ENCODE measurements around the gene PHF20.

DNA sequence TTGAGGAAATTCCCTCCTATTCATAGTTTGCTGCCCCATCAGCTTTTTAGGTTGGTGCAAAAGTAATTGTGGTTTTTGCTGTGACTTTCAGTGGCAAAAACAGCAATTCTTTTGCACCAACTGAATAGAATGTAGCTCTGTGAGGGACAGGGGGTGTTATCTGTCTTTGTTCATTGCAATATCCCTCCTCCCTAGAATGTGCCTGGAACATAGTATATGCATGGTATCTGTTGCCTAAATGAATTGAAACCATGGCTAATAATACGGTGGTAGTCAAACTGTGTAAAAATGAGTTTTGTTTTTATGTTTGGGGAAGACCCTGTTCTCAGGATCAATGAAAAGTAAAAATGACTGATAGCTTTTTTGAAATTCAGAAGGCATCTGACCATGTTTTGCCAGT is 137.4 kb downstream of the PHF20 start:
- no peak for TF ChIP-seq EZH2phosphoT487 (IDR thresholded peaks at IDR 0.05; ENCODE audit: insufficient read depth, low read depth)
- TF ChIP-seq EZH2 (IDR thresholded peaks at IDR 0.05; ENCODE audit: insufficient read depth, poor library complexity, severe bottlenecking) = no peak
